GM10266 (cell line): Measurements from ENCODE around the gene GOLM1.

Experiments used
- DNase-seq: peaks from one replicate; pipeline ENCODE4 v3.0.0; 2012; ENCODE audit errors: extremely low spot score
- TF ChIP-seq, protein P1 (sequence below): IDR thresholded peaks from 2 replicates; pipeline ENCODE4 v1.5.1; 2012; ENCODE audit warnings: mild to moderate bottlenecking, low read depth; ENCODE audit not compliant: control insufficient read depth, insufficient read depth; ENCODE audit errors: missing control alignments

GOLM1 gene

DNA sequence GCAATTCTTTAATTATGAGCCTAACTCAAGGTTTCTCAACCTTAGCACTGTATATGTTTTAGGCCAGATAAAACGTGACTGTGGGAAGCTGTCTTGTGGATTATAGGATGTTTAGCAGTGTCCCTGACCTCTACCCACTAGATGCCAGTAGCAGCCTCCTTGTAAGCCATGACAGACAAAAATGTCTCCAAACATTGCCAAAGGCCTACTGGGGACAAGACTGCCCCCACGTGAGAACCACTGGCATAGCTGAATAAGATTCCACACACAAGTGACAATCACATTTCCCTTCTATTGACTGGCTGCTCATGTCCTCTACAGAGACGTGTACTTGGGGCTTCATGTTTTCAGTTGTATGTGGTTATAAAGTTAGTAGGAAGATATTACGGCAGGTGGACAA lies 55.4 kb downstream of the GOLM1 start:
- DNase-seq, result no peak
- TF ChIP-seq, protein P1, sequence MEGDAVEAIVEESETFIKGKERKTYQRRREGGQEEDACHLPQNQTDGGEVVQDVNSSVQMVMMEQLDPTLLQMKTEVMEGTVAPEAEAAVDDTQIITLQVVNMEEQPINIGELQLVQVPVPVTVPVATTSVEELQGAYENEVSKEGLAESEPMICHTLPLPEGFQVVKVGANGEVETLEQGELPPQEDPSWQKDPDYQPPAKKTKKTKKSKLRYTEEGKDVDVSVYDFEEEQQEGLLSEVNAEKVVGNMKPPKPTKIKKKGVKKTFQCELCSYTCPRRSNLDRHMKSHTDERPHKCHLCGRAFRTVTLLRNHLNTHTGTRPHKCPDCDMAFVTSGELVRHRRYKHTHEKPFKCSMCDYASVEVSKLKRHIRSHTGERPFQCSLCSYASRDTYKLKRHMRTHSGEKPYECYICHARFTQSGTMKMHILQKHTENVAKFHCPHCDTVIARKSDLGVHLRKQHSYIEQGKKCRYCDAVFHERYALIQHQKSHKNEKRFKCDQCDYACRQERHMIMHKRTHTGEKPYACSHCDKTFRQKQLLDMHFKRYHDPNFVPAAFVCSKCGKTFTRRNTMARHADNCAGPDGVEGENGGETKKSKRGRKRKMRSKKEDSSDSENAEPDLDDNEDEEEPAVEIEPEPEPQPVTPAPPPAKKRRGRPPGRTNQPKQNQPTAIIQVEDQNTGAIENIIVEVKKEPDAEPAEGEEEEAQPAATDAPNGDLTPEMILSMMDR, result no peak

DNA sequence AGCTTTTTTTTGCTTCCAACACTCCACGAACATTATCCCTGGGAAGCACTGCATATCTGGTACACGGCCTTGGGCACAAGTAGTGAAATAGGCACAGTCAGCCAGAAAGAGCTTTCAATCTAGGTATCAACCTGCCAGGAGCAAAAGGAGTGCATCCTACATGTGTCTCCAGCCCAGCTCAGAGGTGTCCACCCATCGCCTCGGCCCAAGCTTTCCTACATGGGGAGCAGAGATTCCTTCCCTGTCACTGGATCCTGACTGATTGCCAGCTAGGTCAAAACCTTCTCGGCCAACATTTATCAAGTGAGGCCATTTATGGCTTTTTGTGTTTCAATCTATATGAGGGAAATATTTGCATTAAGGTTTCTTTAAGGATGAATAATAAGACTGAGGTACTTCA lies 55.8 kb downstream of the GOLM1 start:
- TF ChIP-seq, protein P1, result no peak
- DNase-seq, result no peak

DNA sequence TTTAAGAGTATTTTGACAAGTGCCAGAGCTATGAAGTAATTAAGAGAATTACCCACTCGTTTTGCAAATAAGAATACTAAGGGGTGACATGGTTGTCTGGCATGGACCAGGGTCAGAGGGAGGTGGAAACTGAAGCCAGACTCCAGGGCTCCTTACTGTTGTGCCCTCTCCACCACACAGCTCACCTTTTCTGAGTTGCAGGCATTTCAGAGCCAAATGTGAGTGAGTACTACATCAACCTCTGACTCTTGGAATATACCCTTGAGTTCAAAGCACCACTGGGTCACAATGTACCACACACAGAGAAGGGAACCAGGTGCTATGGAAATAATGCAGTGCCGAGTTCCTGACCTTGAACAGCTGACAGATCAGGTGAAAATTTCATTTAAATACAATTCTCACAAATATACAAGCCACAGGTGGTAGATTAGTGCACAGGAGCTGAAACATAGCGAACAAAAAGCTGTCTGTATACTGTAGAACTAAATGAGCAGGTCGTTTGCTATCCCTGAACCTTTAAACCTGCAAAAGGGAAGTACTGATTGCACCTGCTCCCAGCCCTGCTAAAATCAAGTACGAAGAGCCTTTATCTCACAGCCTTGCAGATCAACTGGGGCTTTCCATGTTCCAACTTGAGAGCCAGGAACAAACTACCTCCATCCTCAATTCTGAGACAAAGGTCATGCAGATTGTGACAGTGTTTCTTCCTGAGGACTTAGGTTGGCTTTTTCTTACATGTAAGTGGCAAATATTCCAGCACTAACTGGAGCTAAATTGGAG lies 57.0 kb downstream of the GOLM1 start:
- DNase-seq, result no peak
- TF ChIP-seq, protein P1, result no peak

DNA sequence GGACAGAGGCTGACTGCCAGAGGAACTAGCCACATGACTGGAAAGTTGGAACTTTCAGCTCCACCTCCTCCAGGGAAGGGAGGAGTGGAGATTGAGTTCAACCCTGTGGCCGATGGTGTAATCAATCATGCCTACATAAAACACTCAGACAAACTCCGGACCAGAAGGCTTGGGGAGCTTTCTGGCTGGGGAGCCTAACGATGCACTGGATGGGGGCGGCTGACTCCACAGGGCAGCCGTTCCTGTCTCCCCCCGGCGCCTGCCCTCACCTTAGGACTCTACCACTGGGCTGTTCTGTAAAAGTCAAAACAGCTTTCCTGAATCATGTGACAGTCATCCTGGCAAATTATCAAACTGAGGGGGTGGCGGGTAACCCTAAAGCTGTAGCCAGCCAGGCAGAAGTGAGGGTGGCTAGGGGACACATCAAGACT lies 58.0 kb downstream of the GOLM1 start:
- no peak for DNase-seq
- TF ChIP-seq, protein P1, result no peak

DNA sequence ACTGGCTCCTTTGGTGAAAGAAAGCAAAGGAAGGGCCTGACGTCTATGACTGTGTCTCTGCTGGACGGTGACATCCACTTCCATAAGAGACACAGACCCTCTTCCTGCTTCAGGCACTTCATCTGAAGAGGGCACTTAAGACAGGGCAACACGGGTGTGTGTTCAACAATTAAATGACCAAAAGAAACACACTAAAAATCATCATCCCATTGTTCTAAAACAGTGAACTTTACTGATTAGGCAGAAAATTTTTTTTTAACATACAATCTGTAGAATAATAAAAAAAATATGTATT lies 58.5 kb downstream of the GOLM1 start:
- no peak for DNase-seq
- TF ChIP-seq, protein P1, result no peak

DNA sequence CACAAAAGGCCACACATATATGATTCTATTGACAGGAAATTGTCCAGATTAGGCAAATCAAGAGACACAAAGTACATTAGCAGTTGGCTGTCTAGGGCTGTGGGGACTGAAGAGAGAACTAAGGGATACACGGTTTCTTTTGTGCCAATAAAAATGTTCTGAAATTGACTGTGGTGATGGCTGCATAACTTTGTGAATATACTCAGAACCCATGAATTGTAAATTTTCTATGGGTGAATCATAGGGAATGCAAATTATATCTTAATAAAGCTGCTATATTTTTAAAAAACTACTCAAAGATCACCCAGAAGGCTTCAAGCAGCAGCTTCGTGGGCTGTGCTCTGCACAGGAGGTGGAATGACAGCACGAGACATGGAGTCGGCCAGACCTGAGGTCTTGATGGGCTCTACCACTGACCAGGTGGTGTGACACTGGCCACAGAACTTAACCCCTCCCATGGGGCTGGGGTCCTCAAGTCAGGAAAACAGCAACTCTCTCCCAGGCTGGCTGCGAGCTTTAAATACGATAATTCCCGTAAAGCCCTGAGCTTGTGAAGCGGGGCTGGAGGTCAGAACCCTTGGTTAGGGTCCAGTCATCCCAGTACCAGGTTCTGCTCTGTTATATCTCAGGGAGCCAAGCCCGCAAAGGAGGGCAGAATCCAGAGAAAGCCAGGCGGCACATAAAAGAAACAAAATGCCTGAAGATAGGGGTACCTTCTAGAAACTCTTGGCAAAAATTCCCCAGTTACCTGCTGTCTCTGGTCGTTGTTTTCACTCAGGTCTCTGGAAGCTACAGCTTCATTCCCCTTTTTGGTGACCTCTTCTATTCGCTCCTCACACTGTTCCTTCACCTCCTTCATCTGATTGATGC lies 59.1 kb downstream of the GOLM1 start:
- no peak for DNase-seq
- TF ChIP-seq, protein P1, result no peak

DNA sequence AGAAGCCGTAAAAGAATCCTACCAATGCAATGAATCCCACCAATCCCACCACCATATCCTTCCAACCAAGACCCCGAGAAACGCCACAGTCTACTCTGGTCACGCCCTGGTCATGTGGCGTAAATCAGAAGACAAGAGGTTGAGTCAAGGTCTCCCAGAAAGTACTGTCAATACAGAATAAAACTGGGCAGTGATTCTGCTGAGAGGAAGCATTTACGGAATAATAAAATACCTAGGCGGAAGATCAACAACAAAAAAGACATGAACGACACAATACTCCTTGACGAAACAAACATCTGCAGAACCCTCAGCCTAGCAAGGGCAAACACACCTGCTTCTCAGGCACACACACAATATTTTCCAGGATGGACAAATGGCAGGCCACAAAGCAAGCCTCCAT lies 62.8 kb downstream of the GOLM1 start:
- no peak for DNase-seq

More for the DNA sequence above, 62.8 kb downstream of the GOLM1 start:
- TF ChIP-seq, protein P1, result no peak
